Measurements from ENCODE around the gene FRY. TPM values are rescaled to one million over a fixed set of nuclear protein-coding genes. Genes with fewer than 3 reads are reported as not detected.

Gene FRY
- total and polyA plus RNA-seq, 10 of the 15 experiments (the other 5 are each of a cell fraction or from before 2014, with no cell fraction given): 0.18 to 1.4 (median 0.30) TPM

- H2AFZ ChIP-seq (ENCODE audit: control insufficient read depth, low read depth, low read length): no peak overlapping the region
- ChIA-PET CTCF (interaction anchor here (0.7 to 1.1 kb wide), 2 partner anchors 11 to 68 kb away, joined by 3 read pairs; no protein-coding TSS in a partner anchor), POLR2A (no interaction called here), RAD21 (ENCODE audit: unreplicated experiment) (no interaction called here), SMC1A (ENCODE audit: uncharacterized antibody, unreplicated experiment) (interaction anchor here (1.0 to 1.7 kb wide), 2 partner anchors 11 to 13 kb away, joined by 4 to 5 read pairs; no protein-coding TSS in a partner anchor)
- no peaks in the 10 kb centered on the region for H3K27me3 ChIP-seq (replicated peaks in 1 of 2; ENCODE audit: control insufficient read depth in 2 of 2, insufficient read depth in 2 of 2, low read length in 1 of 2)
- H3K36me3 ChIP-seq (ENCODE audit: control insufficient read depth in 2 of 2, insufficient read depth in 2 of 2, low read length in 1 of 2): peaks cover 0 to 6% of the 10 kb centered on the region in 2 experiments; a peak in 1 of 4 replicates
- in situ Hi-C loops (cut with MboI): no loop called here
- H3K4me1 ChIP-seq (ENCODE audit: control insufficient read depth, insufficient read depth, low read length): no peaks in the 10 kb centered on the region
- no peak overlapping the region for H3K27ac ChIP-seq (ENCODE audit: control insufficient read depth, insufficient read depth)
- H3K4me3 ChIP-seq: no peak overlapping the region
- DNase-seq (ENCODE audit: low read depth, low spot score) (no peak), FAIRE-seq (no peak), ATAC-seq (no peak)
- no peak overlapping the region for H3K4me2 ChIP-seq (ENCODE audit: control insufficient read depth, insufficient read depth)
- 95% methylated on average over 1 of the region's 1 CpG for WGBS (ENCODE audit: insufficient coverage, insufficient replicate concordance, low lambda C conversion rate, missing lambda C conversion rate)
- H3K79me2 ChIP-seq (ENCODE audit: control insufficient read depth, insufficient read depth, low read length): no peaks in the 10 kb centered on the region
- no peak overlapping the region for H3K9ac ChIP-seq (ENCODE audit: control insufficient read depth, insufficient read depth, low read length)
- BruUV-seq (replicated peaks): no TSS peak
- H3K9me3 ChIP-seq (replicated peaks; ENCODE audit: control insufficient read depth, insufficient read depth, low read length): no peaks in the 10 kb centered on the region
- intact Hi-C loops (cut with micrococcal nuclease; ENCODE audit: unreplicated experiment): no loop called here
- H4K20me1 ChIP-seq (ENCODE audit: control insufficient read depth, insufficient read depth): no peaks in the 10 kb centered on the region
- TF ChIP-seq KAT2A (conservative IDR thresholded peaks at IDR 0.05; ENCODE audit: control insufficient read depth, low read depth, low read length) (no peak), TBL1XR1 (IDR thresholded peaks at IDR 0.05; ENCODE audit: low read depth, low read length) (no peak), KDM1A (IDR thresholded peaks at IDR 0.05; ENCODE audit: borderline replicate concordance) (no peak), CTCF (IDR thresholded peaks at IDR 0.05 in 2 of 3, conservative IDR thresholded peaks at IDR 0.05 in 1 of 3; ENCODE audit: control insufficient read depth in 2 of 3, extremely low read depth in 1 of 3, insufficient read depth in 1 of 3, low read depth in 3 of 3, low read length in 3 of 3) (no peak), CBX3 (IDR thresholded peaks at IDR 0.05; ENCODE audit: borderline replicate concordance, low read depth) (no peak), MTA2 (IDR thresholded peaks at IDR 0.05; ENCODE audit: low read depth) (no peak), USF1 (IDR thresholded peaks at IDR 0.05; ENCODE audit: borderline replicate concordance, extremely low read length, insufficient read depth, low read depth, low read length) (no peak), HDGF (IDR thresholded peaks at IDR 0.05) (no peak), SIX5 (IDR thresholded peaks at IDR 0.05; ENCODE audit: low read depth, low read length, severe bottlenecking) (no peak), ZNF592 (IDR thresholded peaks at IDR 0.05) (no peak), SP1 (IDR thresholded peaks at IDR 0.05; ENCODE audit: low read depth, low read length) (no peak), SUPT20H (IDR thresholded peaks at IDR 0.05; ENCODE audit: borderline replicate concordance, control insufficient read depth, low read depth, low read length) (no peak), NR2C2 (IDR thresholded peaks at IDR 0.05; ENCODE audit: borderline replicate concordance, control insufficient read depth, insufficient read length, low read depth) (no peak), CBFB (IDR thresholded peaks at IDR 0.05; ENCODE audit: low read depth) (no peak)
Observed at GRCh38 chr13:32347651-32348050, 316.1 kb downstream of the FRY start.
